HFFc6 (cell line): ENCODE measurements around the gene INPPL1. TPM values are rescaled to one million over a fixed set of nuclear protein-coding genes. Genes with fewer than 3 reads are reported as not detected.

Source experiments
- DNase-seq: peaks from one replicate; pipeline ENCODE4 v3.0.0-alpha.2; 2018
- H3K27ac Mint-ChIP-seq: 2 replicates; pipeline ENCODE4 v1.8.0; 2020; ENCODE audit warnings: mild to moderate bottlenecking, mixed read lengths
- H3K27me3 Mint-ChIP-seq: 2 replicates; pipeline ENCODE4 v1.8.0; 2021; ENCODE audit warnings: mild to moderate bottlenecking, moderate library complexity, mixed read lengths; ENCODE audit not compliant: insufficient read depth
- H3K36me3 Mint-ChIP-seq: 2 replicates; pipeline ENCODE4 v1.8.0; 2021; ENCODE audit warnings: low read depth, mixed read lengths
- H3K4me1 Mint-ChIP-seq: 2 replicates; pipeline ENCODE4 v1.8.0; 2020; ENCODE audit warnings: low read depth, mixed read lengths
- H3K4me3 Mint-ChIP-seq: 2 replicates; pipeline ENCODE4 v1.8.0; 2020; ENCODE audit warnings: mild to moderate bottlenecking, moderate library complexity, mixed read lengths
- H3K9me3 Mint-ChIP-seq: 2 replicates; pipeline ENCODE4 v1.8.0; 2020; ENCODE audit warnings: mild to moderate bottlenecking, mixed read lengths
- CTCF ChIP-seq: fragments of 200-600 bp; sonication (generic); IDR thresholded peaks from 2 replicates; pipeline ENCODE4 v1.5.0; 2021; ENCODE audit warnings: antibody characterized with exemption, mild to moderate bottlenecking
- total RNA-seq, 6 experiments: library from RNA; stranded (reverse); fragmentation: NEBNext Ultra II Directional; extraction: Animal tissue kit (Norgen Biotek cat#: 25700); gene quantifications; 2 replicates in 1 of 6; 3 replicates in 5 of 6; pipeline ENCODE4 v1.2.3, GENCODE V29; 2021

The INPPL1 gene
- total RNA-seq, 6 experiments from 2014 or later: 181 to 228 (median 212) TPM

- Mint-ChIP-seq H3K4me1 (peaks cover 27% of the 10 kb centered on the region), H3K27ac (peak overlapping the region; percentile 88), H3K9me3 (no peaks in the 10 kb centered on the region), H3K4me3 (peak overlapping the region; percentile 98), H3K36me3 (peaks cover 5% of the 10 kb centered on the region; the same call in 1 of the 2 replicates), H3K27me3 (peaks cover 2% of the 10 kb centered on the region; the same call in 1 of the 2 replicates)
- DNase-seq: peak; percentile 36
- no peak for TF ChIP-seq CTCF
Measured at GRCh38 chr11:72223615-72224563, 678 bp upstream of the INPPL1 start.

- peak overlapping the region; percentile 85 for H3K27ac Mint-ChIP-seq
- H3K4me3 Mint-ChIP-seq: peak overlapping the region; percentile 95
- no peak for DNase-seq
- H3K27me3 Mint-ChIP-seq: peaks cover 2% of the 10 kb centered on the region; the same call in 1 of the 2 replicates
- H3K4me1 Mint-ChIP-seq: peaks cover 27% of the 10 kb centered on the region
- peaks cover 12% of the 10 kb centered on the region; the same call in 1 of the 2 replicates for H3K36me3 Mint-ChIP-seq
- no peaks in the 10 kb centered on the region for H3K9me3 Mint-ChIP-seq
- TF ChIP-seq CTCF: no peak
Measured at GRCh38 chr11:72225411-72225951, 914 bp downstream of the INPPL1 start.

- DNase-seq: no peak
- peak overlapping the region; percentile 95 for H3K4me3 Mint-ChIP-seq
Measured at GRCh38 chr11:72226701-72227100, 2.1 kb downstream of the INPPL1 start.

GRCh38 chr11:72227316-72228228 lies 3.0 kb downstream of the INPPL1 start:
- Mint-ChIP-seq H3K36me3 (peaks cover 23% of the 10 kb centered on the region; the same call in 1 of the 2 replicates), H3K27me3 (no peaks in the 10 kb centered on the region), H3K9me3 (no peaks in the 10 kb centered on the region), H3K4me3 (no peak overlapping the region), H3K27ac (no peak overlapping the region), H3K4me1 (peaks cover 18% of the 10 kb centered on the region)
- DNase-seq: no peak
- no peak for TF ChIP-seq CTCF

More at GRCh38 chr11:72226701-72227100, 2.1 kb downstream of the INPPL1 start:
- peaks cover 27% of the 10 kb centered on the region for H3K4me1 Mint-ChIP-seq
- H3K27me3 Mint-ChIP-seq: peaks cover 2% of the 10 kb centered on the region; the same call in 1 of the 2 replicates
- H3K36me3 Mint-ChIP-seq: peaks cover 18% of the 10 kb centered on the region; the same call in 1 of the 2 replicates
- H3K9me3 Mint-ChIP-seq: no peaks in the 10 kb centered on the region
- no peak overlapping the region for H3K27ac Mint-ChIP-seq
- TF ChIP-seq CTCF: no peak

GRCh38 chr11:72228229-72228843 lies 3.8 kb downstream of the INPPL1 start:
- no peak overlapping the region for H3K27ac Mint-ChIP-seq
- no peaks in the 10 kb centered on the region for H3K27me3 Mint-ChIP-seq
- peaks cover 25% of the 10 kb centered on the region; the same call in 1 of the 2 replicates for H3K36me3 Mint-ChIP-seq
- no peaks in the 10 kb centered on the region for H3K9me3 Mint-ChIP-seq
- H3K4me3 Mint-ChIP-seq: no peak overlapping the region
- TF ChIP-seq CTCF: no peak; the same call in 1 of the 2 replicates
- peaks cover 14% of the 10 kb centered on the region; the same call in 1 of the 2 replicates for H3K4me1 Mint-ChIP-seq
- DNase-seq: no peak
